Chondrocyte (in vitro differentiated cells): ENCODE measurements around the gene RBPMS2. TPM values are rescaled to one million over a fixed set of nuclear protein-coding genes. Genes with fewer than 3 reads are reported as not detected.

Experiments
- DNase-seq: peaks from one replicate; pipeline ENCODE4 v3.0.0; 2021; ENCODE audit warnings: mixed read lengths, low spot score
- H3K27ac Mint-ChIP-seq: one replicate; pipeline ENCODE4 v1.8.0; 2021; ENCODE audit warnings: mild to moderate bottlenecking, moderate library complexity, mixed read lengths; ENCODE audit not compliant: unreplicated experiment
- H3K27me3 Mint-ChIP-seq: 2 replicates; pipeline ENCODE4 v1.8.0; 2021; ENCODE audit warnings: low read depth, mixed read lengths
- H3K36me3 Mint-ChIP-seq: 2 replicates; pipeline ENCODE4 v1.8.0; 2021; ENCODE audit warnings: low read depth, mixed read lengths
- H3K4me1 Mint-ChIP-seq: 2 replicates; pipeline ENCODE4 v1.8.0; 2021; ENCODE audit warnings: low read depth, mild to moderate bottlenecking, mixed read lengths
- H3K4me3 Mint-ChIP-seq: one replicate; pipeline ENCODE4 v1.8.0; 2021; ENCODE audit warnings: mild to moderate bottlenecking, moderate library complexity, mixed read lengths; ENCODE audit not compliant: unreplicated experiment
- H3K9me3 Mint-ChIP-seq: 2 replicates; pipeline ENCODE4 v1.8.0; 2021; ENCODE audit warnings: low read depth, mixed read lengths
- total RNA-seq: library from RNA; stranded (reverse); gene quantifications from 3 replicates; pipeline ENCODE4 v1.2.1, GENCODE V29; 2021
- TF ChIP-seq, protein P1 (sequence below): fragments of 200-600 bp; sonication (generic); IDR thresholded peaks from 2 replicates; pipeline ENCODE4 v1.5.0; 2021; ENCODE audit warnings: antibody characterized with exemption, mild to moderate bottlenecking, moderate library complexity

The RBPMS2 gene
- total RNA-seq, 1 donor from 2014 or later, result 4.7 TPM

DNA sequence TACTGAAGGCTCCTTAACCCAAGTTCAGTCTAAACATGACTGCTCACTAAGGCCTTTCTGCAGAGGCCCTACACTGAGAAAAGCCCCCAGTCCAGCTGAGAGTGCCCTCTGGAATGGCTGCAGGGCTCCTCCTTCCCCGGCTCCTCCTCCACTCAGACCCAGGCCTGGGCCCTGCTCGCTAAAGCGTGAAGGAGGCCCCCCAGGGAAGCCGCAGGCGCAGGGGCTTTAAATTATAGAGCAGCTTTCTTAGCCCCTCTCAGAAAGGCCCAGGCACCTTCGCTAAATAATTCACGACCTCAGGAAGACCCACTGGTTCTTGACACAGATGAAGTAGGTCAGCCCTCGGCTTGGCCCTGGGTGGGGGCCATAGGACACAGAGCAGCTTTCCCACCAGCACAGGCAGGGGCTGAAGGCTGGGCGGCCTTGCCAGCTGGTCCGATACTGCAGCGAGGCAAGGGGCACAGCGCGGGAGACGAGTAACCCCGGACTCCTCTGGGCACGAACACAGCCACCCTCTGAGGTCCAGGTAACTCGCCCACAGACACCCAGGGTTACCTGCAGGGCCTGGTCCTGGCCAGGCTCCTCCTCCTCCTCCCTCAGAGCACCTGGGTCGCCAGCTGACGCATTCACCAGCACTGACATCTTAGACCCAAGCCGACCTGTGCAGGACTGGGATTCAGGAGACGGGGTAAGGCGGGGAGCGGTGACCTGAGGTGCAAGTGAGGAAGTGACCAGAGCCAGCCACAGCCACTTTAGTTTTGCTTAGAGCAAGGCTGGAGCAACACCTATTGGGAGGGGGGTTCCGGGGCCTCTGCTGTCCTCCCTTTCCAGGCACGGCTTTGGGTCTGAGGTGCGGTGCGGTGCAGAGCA is 36.9 kb downstream of the RBPMS2 start:
- TF ChIP-seq, protein P1, sequence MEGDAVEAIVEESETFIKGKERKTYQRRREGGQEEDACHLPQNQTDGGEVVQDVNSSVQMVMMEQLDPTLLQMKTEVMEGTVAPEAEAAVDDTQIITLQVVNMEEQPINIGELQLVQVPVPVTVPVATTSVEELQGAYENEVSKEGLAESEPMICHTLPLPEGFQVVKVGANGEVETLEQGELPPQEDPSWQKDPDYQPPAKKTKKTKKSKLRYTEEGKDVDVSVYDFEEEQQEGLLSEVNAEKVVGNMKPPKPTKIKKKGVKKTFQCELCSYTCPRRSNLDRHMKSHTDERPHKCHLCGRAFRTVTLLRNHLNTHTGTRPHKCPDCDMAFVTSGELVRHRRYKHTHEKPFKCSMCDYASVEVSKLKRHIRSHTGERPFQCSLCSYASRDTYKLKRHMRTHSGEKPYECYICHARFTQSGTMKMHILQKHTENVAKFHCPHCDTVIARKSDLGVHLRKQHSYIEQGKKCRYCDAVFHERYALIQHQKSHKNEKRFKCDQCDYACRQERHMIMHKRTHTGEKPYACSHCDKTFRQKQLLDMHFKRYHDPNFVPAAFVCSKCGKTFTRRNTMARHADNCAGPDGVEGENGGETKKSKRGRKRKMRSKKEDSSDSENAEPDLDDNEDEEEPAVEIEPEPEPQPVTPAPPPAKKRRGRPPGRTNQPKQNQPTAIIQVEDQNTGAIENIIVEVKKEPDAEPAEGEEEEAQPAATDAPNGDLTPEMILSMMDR, result no peak
- no peak for DNase-seq
- Mint-ChIP-seq H3K9me3 (no peaks in the 10 kb centered on the region), H3K27ac (no peak overlapping the region), H3K36me3 (no peaks in the 10 kb centered on the region), H3K4me1 (no peaks in the 10 kb centered on the region), H3K4me3 (no peak overlapping the region), H3K27me3 (no peaks in the 10 kb centered on the region)

DNA sequence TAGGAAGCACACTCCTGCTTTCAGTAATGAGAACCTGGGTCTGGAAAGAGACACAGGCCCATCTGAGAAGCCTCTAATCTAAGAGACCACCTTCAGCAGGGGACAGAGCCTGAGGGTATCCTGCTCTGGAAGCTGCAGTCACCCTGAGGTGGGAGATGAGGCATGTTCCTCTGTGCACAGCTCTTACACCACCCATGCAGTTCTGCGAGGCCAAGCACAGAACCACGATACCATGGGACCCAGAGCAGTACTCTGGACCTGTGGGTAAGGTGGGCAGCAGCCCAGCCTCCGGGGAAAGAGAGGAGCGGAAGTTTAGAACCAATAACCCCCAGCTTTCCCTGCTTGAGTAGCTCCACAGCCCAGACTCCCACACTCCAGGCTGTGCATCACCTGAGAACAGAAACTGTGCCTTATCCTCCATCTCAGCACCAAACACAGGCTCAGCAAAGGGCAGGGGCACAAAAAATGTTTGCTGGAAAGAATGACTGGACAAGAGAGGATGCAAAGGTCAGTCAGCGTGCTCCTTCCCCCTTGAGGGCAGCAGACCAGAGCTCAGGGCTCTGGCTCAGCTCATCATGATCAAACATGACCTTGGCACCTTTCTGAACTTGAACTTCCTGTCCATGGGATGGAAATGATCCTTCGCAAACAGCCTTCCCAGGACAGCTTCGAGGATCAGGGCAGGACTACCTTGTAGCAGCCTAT is 43.1 kb downstream of the RBPMS2 start:
- no peaks in the 10 kb centered on the region for H3K36me3 Mint-ChIP-seq
- H3K27me3 Mint-ChIP-seq, result no peaks in the 10 kb centered on the region
- H3K27ac Mint-ChIP-seq, result no peak overlapping the region
- H3K4me1 Mint-ChIP-seq, result peaks cover 3% of the 10 kb centered on the region
- no peak overlapping the region for H3K4me3 Mint-ChIP-seq
- H3K9me3 Mint-ChIP-seq, result no peaks in the 10 kb centered on the region
- TF ChIP-seq, protein P1, result no peak
- DNase-seq, result no peak

DNA sequence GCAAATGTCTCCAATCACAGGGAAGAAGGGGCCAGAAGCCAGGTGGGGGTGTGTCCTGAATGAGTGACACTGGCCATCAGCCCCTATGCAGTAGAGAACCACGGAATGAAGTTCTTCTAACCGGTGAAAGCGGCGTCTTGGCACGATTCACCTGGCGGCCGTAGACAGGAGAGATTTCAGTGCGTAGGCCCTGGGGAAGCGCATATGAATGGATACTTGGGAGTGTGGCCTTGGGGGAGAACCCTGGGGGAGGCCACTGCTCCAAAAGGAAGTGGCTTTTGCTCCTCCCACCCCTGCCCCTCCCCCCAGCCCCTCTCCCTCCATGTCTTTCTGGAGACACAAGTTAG is 43.6 kb downstream of the RBPMS2 start:
- Mint-ChIP-seq H3K36me3 (no peaks in the 10 kb centered on the region), H3K9me3 (no peaks in the 10 kb centered on the region), H3K27ac (no peak overlapping the region), H3K4me1 (peaks cover 3% of the 10 kb centered on the region), H3K27me3 (no peaks in the 10 kb centered on the region), H3K4me3 (no peak overlapping the region)
- no peak for DNase-seq
- TF ChIP-seq, protein P1, result no peak

DNA sequence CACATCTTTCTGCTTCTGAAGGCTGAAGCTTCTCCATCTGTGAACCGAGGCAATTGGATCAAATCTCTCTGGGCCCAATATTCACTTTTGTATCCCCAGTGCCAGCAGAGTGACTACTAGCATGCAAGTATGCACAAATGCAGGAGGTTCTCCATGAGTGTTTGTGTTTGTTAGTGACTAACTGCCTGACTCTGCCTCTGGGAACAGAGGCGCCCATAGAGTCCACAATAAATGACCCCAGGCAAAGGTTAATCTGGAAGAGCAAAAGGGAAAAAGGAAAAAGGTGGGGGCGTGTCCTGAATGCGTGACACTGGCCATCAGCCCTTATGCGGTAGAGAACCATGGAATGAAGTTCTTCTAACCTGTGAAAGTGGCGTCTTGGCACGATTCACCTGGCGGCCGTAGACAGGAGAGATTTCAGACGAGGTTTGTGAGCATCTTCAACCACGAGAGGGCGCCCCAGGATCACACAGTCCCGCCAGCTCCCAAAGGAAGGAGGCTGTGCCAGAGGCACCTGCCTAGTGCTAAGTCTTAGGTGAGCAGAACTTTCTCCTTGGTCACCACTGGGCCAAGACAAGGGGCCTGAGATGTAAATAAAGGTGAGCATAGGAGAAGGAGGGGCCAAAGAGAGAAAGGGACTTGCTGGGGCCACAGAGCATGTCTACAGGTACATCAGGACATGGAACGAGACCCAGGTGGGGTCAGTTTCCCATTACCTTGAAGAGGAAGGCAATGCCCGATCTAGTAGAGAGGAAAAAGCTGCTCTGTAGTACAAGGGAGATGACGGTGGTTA is 44.2 kb downstream of the RBPMS2 start:
- Mint-ChIP-seq H3K27me3 (no peaks in the 10 kb centered on the region), H3K4me3 (no peak overlapping the region), H3K36me3 (no peaks in the 10 kb centered on the region), H3K9me3 (no peaks in the 10 kb centered on the region), H3K4me1 (peaks cover 3% of the 10 kb centered on the region), H3K27ac (no peak overlapping the region)
- no peak for DNase-seq
- TF ChIP-seq, protein P1, result peak; percentile 94

DNA sequence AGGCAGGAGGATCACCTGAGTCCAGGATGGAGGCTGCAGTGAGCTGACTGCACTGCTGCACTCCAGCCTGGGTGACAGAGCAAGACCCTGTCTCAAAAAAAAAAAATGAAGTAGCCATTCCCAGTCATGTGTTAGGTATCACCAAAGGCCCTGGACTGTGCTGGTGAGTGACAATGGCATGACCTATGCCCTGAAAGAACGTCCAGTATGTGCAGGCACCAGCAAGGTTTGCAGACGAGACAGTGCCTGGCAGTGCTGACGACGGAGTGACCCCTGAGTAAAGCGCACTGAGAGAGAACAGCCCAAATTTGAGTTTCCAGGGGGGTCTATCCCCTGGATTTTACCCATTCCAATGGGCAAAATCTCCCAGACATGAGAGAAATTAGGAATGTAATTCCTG is 45.2 kb downstream of the RBPMS2 start:
- H3K4me3 Mint-ChIP-seq, result no peak overlapping the region
- no peak overlapping the region for H3K27ac Mint-ChIP-seq
- TF ChIP-seq, protein P1, result no peak
- peaks cover 3% of the 10 kb centered on the region for H3K4me1 Mint-ChIP-seq
- DNase-seq, result no peak
- H3K36me3 Mint-ChIP-seq, result no peaks in the 10 kb centered on the region
- no peaks in the 10 kb centered on the region for H3K27me3 Mint-ChIP-seq
- no peaks in the 10 kb centered on the region for H3K9me3 Mint-ChIP-seq
